Stimulated activated CD4-positive, alpha-beta T cell treated with anti-CD3 and anti-CD28 coated beads, Interleukin-1b, Interleukin-23, amount 100 ng/mL, for 48 hours (primary cell): ENCODE data around the gene CHST12.
A peak's percentile ranks its signal among the peaks of the same experiment; 100 is the strongest.
"Not testable (repeated sequence)": the region's sequence is repeated elsewhere in the genome, so short reads cannot be mapped to it uniquely, and the experiment has no call there.

Experiments used
- DNase-seq: peaks from one replicate; pipeline ENCODE4 v3.0.0-alpha.2; 2020

Gene CHST12

GRCh38 chr7:2403014-2403717, at the start of gene CHST12:
Gene CHST12 (plus strand): TSS chr7:2403611. CDS start chr7:2432640, 29,029 bp downstream.
- DNase-seq, result peak; percentile 93

DNA sequence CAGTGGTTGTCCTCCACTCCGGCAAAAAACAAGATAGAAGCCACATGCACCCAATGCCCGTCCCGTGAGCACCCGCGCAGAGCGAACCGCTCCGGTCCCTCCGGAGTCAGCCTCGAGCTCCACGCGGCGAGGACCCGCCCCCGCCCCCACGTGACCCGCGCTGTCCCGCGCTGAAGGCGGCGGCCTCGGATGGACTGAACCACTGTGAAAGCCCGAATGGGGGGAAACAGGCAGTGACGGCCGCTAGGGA, 49.5 kb upstream of the CHST12 start:
- DNase-seq, result peak; percentile 92

DNA sequence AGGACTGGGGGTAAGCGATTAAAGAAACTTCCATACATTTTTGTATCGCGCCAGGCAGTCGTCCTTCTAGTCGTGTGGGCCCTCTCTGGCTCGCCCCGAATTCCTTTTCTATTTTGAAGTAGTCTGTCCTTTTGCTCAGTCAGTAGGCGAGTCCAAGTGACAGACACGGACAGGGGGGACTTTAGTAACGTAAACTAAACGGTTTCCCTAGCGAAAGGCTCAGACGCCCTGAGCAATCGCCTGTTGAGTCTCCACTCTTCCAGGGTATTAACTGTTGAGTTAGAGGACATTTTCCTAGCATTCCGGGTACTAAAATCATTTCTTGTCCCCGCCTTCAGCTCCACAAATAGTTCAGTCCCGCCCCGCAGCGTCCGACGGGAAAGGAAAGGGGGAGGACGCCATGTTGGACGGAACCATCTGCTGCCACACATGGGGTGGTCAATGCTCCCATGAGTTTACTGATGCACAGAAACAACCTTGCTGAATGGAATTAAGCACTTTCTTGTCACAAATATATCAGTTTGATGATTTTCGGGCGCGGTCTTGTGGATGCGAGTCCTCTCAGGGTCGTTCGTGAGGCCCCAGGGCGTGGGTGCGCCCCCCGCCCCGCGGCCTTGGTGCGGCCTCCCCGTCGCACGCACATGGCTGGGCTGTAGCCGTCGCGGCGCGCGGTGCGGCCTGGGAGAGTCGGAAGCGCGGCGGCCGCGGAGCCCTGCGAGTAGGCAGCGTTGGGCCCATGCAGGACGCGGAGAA, 49.0 kb upstream of the CHST12 start, which contains the start of gene EIF3B:
Gene EIF3B (plus strand): TSS at position 642 of the 753 bp plus-strand sequence. CDS start 95 bp downstream, at position 737.
- DNase-seq, result peak; percentile 89

GRCh38 chr7:2354939-2355704, 48.3 kb upstream of the CHST12 start:
- DNase-seq, result peak; percentile 19

DNA sequence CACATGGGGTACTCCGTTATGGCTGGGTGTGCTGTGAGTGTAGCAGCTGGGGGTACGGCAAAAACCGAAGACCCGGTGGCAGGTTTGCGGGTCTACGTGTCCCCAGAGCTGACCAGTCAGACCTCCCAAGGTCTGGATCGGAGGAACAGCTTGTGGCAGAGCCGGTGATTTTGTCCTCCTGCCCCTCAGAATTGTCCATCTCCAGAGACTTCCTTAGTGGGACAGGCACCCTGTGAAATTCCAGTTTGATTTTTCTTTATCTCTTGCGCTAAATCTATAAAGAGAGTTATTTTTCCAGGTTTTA, 47.8 kb upstream of the CHST12 start:
- no peak for DNase-seq

DNA sequence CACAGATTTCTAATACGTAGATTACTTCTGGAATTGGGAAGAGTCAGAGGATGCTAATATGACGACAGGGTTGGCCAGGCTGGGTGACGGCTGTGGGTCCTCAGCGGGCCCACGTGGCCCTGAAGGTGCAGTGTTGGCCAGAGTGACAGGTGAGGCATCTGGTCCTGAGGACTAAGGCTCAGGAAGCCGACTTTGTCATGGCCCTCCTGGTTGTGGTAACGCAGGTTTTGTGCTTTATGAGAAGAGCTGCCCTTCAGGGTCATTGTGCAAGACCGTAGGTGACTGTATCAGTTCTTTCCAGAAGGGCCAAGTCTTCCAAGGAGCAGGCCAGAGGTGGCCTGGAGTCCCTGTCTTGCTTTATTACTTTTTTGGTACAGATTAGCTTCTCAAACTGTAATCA, 46.2 kb upstream of the CHST12 start:
- DNase-seq, result no peak

- DNase-seq, result no peak
Measured at GRCh38 chr7:2357571-2357970, 45.8 kb upstream of the CHST12 start.

GRCh38 chr7:2358968-2359527, 44.4 kb upstream of the CHST12 start:
- no peak for DNase-seq

DNA sequence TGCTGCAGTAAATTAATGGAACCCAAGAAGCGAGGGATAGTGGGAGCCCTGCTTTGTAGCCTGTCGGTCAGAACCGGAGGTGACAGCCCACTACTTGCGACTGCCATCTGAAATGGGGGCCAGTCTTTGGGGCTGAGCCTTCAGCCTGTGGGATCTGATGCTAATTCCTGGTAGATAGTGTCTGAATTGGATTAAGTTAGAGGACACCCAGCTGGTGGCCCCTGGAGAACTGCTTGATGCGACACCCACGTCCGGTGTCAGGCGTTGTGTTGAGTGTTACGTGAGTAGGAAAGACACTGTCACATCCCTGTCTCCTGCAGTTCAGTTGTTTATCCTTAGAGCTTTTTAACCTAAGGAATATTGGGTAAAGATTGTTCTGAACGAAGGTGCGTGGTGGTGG, 43.8 kb upstream of the CHST12 start:
- DNase-seq, result no peak

DNA sequence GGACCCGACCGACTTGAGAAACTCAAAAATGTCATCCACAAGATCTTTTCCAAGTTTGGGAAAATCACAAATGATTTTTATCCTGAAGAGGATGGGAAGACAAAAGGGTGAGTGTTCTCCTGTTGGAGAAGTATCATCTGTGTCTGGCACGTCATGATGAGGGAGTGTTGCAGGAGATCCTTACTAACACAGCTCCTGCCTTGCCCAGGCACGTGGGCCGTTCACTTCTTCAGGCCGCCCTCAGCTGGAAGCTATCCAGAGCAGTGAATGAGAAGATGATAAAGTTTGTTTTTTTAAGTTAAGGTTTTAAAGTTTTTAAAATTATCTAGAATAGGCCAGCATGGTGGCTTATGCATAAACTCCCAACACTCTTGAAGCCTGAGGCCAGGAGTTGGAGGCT, 42.6 kb upstream of the CHST12 start:
- DNase-seq, result no peak

- DNase-seq, result no peak
Measured at GRCh38 chr7:2362385-2363088, 40.9 kb upstream of the CHST12 start.

- DNase-seq, result no peak
Measured at GRCh38 chr7:2369139-2369538, 34.3 kb upstream of the CHST12 start.

- no peak for DNase-seq
Measured at GRCh38 chr7:2371329-2371728, 32.1 kb upstream of the CHST12 start.

- no peak for DNase-seq
Measured at GRCh38 chr7:2372724-2373123, 30.7 kb upstream of the CHST12 start.

DNA sequence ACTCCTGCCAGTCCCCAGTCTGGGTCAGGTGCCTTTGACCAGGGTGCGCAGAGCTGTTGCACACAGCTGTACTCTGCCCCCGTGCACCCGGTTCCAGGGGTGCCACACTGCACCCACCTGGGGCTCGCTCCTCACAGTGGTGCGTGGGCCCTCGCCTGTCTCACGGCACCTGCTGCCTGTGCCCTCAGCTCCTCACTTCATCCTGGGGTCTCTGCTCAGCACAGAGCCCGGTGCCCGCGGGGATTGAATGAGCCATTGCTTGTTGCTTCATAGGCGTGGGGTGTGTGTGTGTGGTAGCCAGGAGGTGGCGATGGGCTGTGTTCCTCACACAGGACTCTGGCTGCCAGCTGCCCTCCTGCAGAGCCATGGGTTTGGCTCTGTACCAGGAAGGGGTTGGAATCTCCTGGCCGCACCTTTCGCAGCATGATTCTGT, 30.3 kb upstream of the CHST12 start:
- DNase-seq, result no peak

DNA sequence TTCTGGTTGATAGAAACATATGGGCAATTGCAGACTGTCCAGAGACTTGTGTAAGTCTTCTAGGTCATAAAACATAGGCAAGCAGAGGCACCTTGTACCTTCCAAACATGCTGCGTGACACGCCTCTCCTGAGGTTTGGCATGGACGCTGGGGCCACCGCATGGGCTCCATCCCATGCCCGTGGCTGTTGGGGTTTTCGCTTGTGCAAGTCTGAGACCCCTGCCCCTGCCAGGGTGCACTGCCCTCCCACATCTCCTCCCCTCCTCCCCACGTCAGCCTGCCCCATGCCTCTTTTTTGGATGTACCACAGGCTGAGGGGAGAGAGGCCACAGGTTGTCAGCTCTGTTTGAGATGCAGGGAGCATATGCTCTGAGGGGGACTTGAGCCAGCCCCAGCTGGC, 29.8 kb upstream of the CHST12 start:
- no peak for DNase-seq

- DNase-seq, result no peak
Measured at GRCh38 chr7:2374401-2374800, 29.0 kb upstream of the CHST12 start.

- no peak for DNase-seq
Measured at GRCh38 chr7:2374830-2375728, 28.3 kb upstream of the CHST12 start.

DNA sequence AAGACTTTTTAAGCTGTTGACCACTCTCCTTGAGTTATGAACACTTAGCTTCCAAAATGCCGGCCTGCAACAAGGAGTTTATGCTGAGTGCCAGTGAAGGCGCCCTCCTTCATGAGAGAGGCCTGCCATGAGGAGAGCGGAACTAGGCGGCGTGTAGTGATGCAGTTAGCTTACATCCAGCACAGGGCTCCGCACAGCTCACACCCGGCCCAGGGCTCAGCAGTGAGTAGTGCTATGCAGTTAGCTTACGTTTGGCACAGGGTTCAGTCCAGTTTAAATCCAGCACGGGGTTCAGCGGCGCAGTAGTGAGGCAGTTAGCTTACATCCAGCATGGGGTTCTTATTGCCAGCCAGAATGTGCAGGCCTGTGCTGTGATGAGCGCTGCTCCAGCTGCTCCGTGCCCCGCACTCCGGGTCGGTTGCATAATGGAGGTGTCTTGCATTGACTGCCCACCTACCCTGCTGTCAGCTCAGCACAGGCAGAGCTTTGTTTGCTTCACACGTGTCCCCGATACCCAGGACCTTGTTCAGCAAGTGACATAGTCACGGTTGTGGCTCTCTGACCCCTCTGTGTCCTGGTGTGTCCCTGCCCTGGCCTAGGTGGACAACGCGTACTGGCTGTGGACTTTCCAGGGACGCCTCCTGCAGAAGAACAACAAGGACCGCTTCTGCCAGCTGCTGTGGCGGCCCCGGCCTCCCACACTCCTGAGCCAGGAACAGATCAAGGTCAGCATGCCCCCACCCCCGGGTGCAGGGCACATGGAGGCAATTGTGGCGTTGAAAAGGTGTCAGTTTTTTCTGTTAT, 26.9 kb upstream of the CHST12 start:
- DNase-seq, result no peak

DNA sequence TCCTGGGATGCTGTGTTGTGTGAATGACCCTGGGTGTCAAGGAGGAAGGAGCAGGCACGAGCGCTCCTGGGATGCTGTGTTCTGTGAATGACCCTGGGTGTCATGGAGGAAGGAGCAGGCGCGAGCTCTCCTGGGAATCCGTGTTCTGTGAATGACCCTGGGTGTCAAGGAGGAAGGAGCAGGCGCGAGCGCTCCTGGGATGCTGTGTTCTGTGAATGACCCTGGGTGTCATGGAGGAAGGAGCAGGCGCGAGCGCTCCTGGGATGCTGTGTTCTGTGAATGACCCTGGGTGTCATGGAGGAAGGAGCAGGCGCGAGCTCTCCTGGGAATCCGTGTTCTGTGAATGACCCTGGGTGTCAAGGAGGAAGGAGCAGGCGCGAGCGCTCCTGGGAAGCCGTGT, 25.9 kb upstream of the CHST12 start:
- not testable (repeated sequence) for DNase-seq

DNA sequence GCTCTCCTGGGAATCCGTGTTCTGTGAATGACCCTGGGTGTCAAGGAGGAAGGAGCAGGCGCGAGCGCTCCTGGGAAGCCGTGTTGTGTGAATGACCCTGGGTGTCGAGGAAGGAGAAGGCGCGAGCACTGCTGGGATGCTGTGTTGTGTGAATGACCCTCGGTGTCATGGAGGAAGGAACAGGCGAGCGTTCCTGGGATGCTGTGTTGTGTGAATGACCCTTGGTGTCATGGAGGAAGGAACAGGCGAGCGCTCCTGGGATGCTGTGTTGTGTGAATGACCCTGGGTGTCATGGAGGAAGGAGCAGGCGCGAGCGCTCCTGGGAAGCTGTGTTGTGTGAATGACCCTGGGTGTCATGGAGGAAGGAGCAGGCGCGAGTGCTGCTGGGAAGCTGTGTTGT, 25.3 kb upstream of the CHST12 start:
- not testable (repeated sequence) for DNase-seq
